Sigmoid colon (tissue), 7 donors: ENCODE data around the gene ATF6. TPM values are rescaled to one million over a fixed set of nuclear protein-coding genes. Genes with fewer than 3 reads are reported as not detected.
A peak's percentile ranks its signal among the peaks of the same experiment; 100 is the strongest.

Experiments
- DNase-seq: peaks from one replicate; pipeline ENCODE4 v3.0.0-alpha.2; 2019
- H3K27ac ChIP-seq, 4 donors: fragments of 200-600 bp; sonication (generic); one replicate each; pipeline ENCODE4 v1.5.1; 2016 to 2019; ENCODE audit warnings: mild to moderate bottlenecking in 1 of 4
- H3K27me3 ChIP-seq, 3 donors: fragments of 200-600 bp; sonication (generic); one replicate each; pipeline ENCODE4 v1.5.1; 2019; ENCODE audit warnings: mild to moderate bottlenecking in 1 of 3
- H3K36me3 ChIP-seq, 4 donors: fragments of 200-600 bp; sonication (generic); one replicate each; pipeline ENCODE4 v1.5.1; 2016 to 2019
- H3K4me1 ChIP-seq, 4 donors: fragments of 200-600 bp; sonication (generic); one replicate each; pipeline ENCODE4 v1.5.1; 2017 to 2019
- H3K4me3 ChIP-seq, 4 donors: fragments of 200-600 bp; sonication (generic); one replicate each; pipeline ENCODE4 v1.5.1; 2017 to 2019; ENCODE audit warnings: mild to moderate bottlenecking in 2 of 4, moderate library complexity in 1 of 4
- H3K9me3 ChIP-seq, 4 donors: fragments of 200-600 bp in 3 of 4; sonication (generic) in 3 of 4; one replicate each; pipeline versions ENCODE4 v1.5.1 to v1.6.1; 2013 to 2019
- EP300 ChIP-seq, 4 donors: sonication (generic); formaldehyde crosslinking; IDR thresholded peaks; one replicate each; pipeline ENCODE4 v1.6.1; 2017; ENCODE audit warnings: antibody characterized with exemption in 4 of 4
- POLR2A ChIP-seq, 2 donors: fragments of 450-650 bp; IDR thresholded peaks; one replicate each; pipeline ENCODE4 v1.6.1; 2016; ENCODE audit warnings: antibody characterized with exemption in 2 of 2, mild to moderate bottlenecking in 2 of 2, moderate library complexity in 2 of 2
- POLR2AphosphoS5 ChIP-seq, 4 donors: sonication (generic); formaldehyde crosslinking; IDR thresholded peaks; one replicate each; pipeline ENCODE4 v1.6.1; 2017; ENCODE audit warnings: antibody characterized with exemption in 4 of 4
- WGBS, 2 donors: extraction: QIAGEN DNeasy Blood & Tissue Kit; methylation state at CpG; one replicate each; pipeline ENCODE4 v1.1.7; 2013; 5-methylcytosine and 5-hydroxymethylcytosine counted together
- intact Hi-C: fragments of 100-400 bp; cut with DNase I; formaldehyde crosslinking; loops from one replicate; pipeline ENCODE4 v1.15.1; 2023
- polyA plus RNA-seq, 3 donors: library from polyadenylated mRNA; stranded (reverse); fragments of 200-250 nt; gene quantifications; one replicate each; pipeline ENCODE4 v1.2.3, GENCODE V29; 2013
- total RNA-seq, 4 donors: library from RNA; depleted of rRNA; stranded (reverse); fragments of >200 nt; gene quantifications; one replicate each; pipeline ENCODE4 v1.1.0, GENCODE V29; 2016
- TF ChIP-seq, protein P1 (sequence below), 4 experiments: fragments of 450-650 bp in 3 of 4; fragments of 200-600 bp in 1 of 4; IDR thresholded peaks; one replicate each; pipeline ENCODE4 v1.5.1; 2016 to 2019; ENCODE audit warnings: antibody characterized with exemption in 4 of 4, mild to moderate bottlenecking in 3 of 4, moderate library complexity in 2 of 4
- donor health status: healthy with polysubstance abuse.
- donor health status: Bipolar disorder and iron deficiency.
- donor health status: healthy.

ATF6 gene
- total and polyA plus RNA-seq, 7 donors = 2.3 to 28.1 (median 26.3) TPM

DNA sequence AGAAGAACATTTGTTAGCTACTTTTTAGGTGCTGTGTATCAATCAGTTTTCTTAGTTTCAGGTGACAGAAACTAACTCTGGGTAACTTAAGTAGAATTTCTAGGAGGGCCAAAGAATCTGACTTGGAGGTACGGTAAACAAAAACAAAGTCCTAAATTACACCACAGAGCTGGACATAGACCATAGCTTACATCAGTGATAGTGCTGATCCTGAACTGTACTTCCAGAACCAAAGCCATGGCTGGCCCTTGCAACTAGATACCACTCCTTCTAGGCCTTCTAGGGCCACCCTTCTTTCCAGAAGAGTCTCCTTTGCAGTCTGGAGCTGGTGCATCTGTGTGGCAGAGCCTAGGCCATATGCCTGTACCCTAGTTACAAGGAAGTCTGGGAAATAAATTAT, 163.0 kb downstream of the ATF6 start:
- 90 to 94% methylated on average over 1 of the region's 1 CpG for WGBS, 2 donors
- DNase-seq = no peak
- H3K27ac ChIP-seq = peak overlapping the region in 2 of 4 donors; percentile 17 to 40

DNA sequence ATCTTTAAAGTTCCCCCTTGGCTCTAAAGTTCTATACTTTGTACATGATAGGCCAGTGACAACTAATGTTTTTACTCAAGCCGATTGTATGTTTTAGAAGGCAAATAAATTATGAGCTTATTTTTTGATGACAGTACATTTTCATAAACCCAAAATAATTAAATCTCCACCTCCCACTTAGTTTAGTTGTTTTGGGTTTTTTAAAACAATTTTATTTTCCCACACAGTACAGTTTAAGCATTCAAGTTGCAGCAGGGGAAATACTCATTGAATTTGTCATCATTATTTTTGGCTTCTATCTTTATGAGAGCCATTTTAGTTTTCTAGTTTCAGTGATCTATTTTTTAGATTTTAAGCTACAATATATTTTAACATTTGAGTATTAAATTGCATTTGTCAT, 163.9 kb downstream of the ATF6 start:
- Histone ChIP-seq H3K36me3 (no peaks in the 10 kb centered on the region), H3K27me3 (no peaks in the 10 kb centered on the region), H3K4me3 (no peak overlapping the region), H3K4me1 (peaks cover 0 to 32% (median 17%) of the 10 kb centered on the region in 4 donors), H3K9me3 (no peaks in the 10 kb centered on the region), H3K27ac (peak overlapping the region in 1 of 4 donors; percentile 40)
- intact Hi-C loops = no loop called here
- no peak for TF ChIP-seq POLR2AphosphoS5 (IDR thresholded peaks at IDR 0.05)
- no peak for TF ChIP-seq EP300 (IDR thresholded peaks at IDR 0.05)
- TF ChIP-seq, protein P1, sequence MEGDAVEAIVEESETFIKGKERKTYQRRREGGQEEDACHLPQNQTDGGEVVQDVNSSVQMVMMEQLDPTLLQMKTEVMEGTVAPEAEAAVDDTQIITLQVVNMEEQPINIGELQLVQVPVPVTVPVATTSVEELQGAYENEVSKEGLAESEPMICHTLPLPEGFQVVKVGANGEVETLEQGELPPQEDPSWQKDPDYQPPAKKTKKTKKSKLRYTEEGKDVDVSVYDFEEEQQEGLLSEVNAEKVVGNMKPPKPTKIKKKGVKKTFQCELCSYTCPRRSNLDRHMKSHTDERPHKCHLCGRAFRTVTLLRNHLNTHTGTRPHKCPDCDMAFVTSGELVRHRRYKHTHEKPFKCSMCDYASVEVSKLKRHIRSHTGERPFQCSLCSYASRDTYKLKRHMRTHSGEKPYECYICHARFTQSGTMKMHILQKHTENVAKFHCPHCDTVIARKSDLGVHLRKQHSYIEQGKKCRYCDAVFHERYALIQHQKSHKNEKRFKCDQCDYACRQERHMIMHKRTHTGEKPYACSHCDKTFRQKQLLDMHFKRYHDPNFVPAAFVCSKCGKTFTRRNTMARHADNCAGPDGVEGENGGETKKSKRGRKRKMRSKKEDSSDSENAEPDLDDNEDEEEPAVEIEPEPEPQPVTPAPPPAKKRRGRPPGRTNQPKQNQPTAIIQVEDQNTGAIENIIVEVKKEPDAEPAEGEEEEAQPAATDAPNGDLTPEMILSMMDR (IDR thresholded peaks at IDR 0.05) = no peak
- no peak for TF ChIP-seq POLR2A (IDR thresholded peaks at IDR 0.05)
- DNase-seq = no peak
- 71 to 80% methylated on average over 1 of the region's 1 CpG for WGBS, 2 donors

More for the DNA sequence above, 163.0 kb downstream of the ATF6 start:
- Histone ChIP-seq H3K9me3 (no peaks in the 10 kb centered on the region), H3K36me3 (no peaks in the 10 kb centered on the region), H3K27me3 (no peaks in the 10 kb centered on the region), H3K4me1 (peaks cover 0 to 32% (median 17%) of the 10 kb centered on the region in 4 donors), H3K4me3 (no peak overlapping the region)
- TF ChIP-seq POLR2A (IDR thresholded peaks at IDR 0.05) (no peak), POLR2AphosphoS5 (IDR thresholded peaks at IDR 0.05) (no peak), EP300 (IDR thresholded peaks at IDR 0.05) (no peak)
- TF ChIP-seq, protein P1 (IDR thresholded peaks at IDR 0.05) = no peak
- intact Hi-C loops = no loop called here

DNA sequence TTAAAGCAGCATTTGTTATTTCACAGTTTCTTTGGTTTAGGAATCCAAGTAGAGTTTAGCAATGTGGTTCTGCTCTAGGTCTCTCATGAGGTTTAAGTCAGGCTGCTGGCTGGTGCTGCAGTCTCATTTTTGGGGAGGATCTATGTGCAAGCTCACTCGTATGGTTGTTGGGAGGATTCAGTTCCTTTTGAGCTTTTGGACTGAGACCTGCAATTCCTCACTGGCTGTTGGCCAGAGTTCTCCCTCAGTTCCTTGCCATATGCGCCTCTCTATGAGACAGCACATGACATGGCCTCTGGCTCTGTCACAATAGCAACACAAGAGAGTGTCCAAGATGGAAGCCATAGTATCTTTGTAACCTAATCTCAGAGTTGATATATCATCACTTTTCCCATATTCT, 166.5 kb downstream of the ATF6 start:
- TF ChIP-seq, protein P1 (IDR thresholded peaks at IDR 0.05) = no peak
- TF ChIP-seq POLR2A (IDR thresholded peaks at IDR 0.05) = no peak
- no peak for TF ChIP-seq EP300 (IDR thresholded peaks at IDR 0.05)
- no peak for TF ChIP-seq POLR2AphosphoS5 (IDR thresholded peaks at IDR 0.05)
- Histone ChIP-seq H3K4me1 (peaks cover 0 to 32% (median 17%) of the 10 kb centered on the region in 4 donors), H3K27ac (no peak overlapping the region), H3K27me3 (no peaks in the 10 kb centered on the region), H3K36me3 (no peaks in the 10 kb centered on the region), H3K4me3 (no peak overlapping the region), H3K9me3 (no peaks in the 10 kb centered on the region)
- intact Hi-C loops = no loop called here
- peak; percentile 59 for DNase-seq
- 82 to 85% methylated on average over 2 of the region's 2 CpGs for WGBS, 2 donors

DNA sequence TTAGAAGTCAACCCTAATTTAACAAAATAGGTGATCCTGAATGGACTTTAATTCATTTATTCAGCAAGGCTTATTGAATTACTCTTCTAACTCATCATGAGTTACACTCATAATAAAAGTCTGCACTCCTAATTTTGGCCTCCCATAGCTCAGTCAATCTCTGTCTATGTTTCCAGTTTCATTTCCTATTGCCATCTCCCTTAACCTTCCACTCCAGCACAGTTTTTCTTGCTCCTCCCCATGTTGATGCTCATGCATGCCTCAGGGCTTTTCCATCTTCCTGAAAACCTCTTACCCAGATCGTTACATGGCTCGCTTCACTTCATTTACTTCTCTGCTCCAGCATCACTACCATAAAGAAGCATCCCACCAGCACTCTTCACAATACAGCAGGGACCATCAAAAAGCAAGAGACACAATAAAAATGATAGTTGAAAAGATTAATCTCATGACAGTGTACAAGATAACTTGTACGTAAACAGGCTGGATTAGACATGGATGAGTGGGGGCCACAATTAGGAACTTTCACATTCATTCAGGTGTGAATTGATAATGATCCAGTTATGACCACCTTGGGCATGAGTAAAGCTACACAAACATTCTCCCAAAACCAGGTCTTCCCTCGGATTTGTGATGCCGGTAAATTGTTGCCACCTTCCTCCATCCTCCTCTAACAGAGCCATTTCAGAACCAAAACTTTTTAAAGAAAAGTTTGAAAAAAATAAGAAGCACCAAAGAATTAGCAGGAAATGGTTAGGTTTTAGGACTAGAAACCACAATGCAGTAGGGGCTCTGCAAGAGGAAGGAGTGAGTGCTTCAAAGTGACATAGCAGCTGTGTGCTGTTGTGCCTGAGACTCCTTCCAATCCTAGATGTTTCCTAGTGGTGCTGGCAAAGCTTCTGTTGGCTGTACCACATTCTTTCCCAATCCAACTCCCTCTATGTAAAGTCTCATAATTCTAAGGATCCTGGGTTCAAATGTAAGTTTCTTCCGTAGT, 167.8 kb downstream of the ATF6 start:
- Histone ChIP-seq H3K36me3 (no peaks in the 10 kb centered on the region), H3K4me1 (peaks cover 0 to 20% (median 13%) of the 10 kb centered on the region in 4 donors), H3K27ac (no peak overlapping the region), H3K4me3 (no peak overlapping the region), H3K27me3 (no peaks in the 10 kb centered on the region), H3K9me3 (no peaks in the 10 kb centered on the region)
- TF ChIP-seq, protein P1 (IDR thresholded peaks at IDR 0.05) = no peak
- TF ChIP-seq POLR2A (IDR thresholded peaks at IDR 0.05) (no peak), POLR2AphosphoS5 (IDR thresholded peaks at IDR 0.05) (no peak), EP300 (IDR thresholded peaks at IDR 0.05) (no peak)
- intact Hi-C loops = no loop called here
- 62 to 83% methylated on average over 6 of the region's 6 CpGs for WGBS, 2 donors
- DNase-seq = no peak
